ENCODE data around the gene RBX1. TPM values are rescaled to one million over a fixed set of nuclear protein-coding genes. Genes with fewer than 3 reads are reported as not detected.

Gene RBX1
- total and polyA plus RNA-seq, 2 of the 8 experiments (the other 6 are each of a cell fraction or from before 2014, with no cell fraction given): 76.5 to 119 TPM

GRCh38 chr22:40904101-40904500 lies 47.1 kb upstream of the RBX1 start:
- Histone ChIP-seq H4K91ac (replicated peaks; ENCODE audit: insufficient read length, low read length) (no peak overlapping the region), H3K36me3 (ENCODE audit: control insufficient read depth in 2 of 4, insufficient read depth in 4 of 4, low read length in 3 of 4) (peaks cover 0 to 3% (median 0%) of the 10 kb centered on the region in 4 experiments; a peak in 1 of 8 replicates), H3K56ac (replicated peaks; ENCODE audit: insufficient read length, low read depth, low read length) (no peak overlapping the region), H3K9ac (replicated peaks in 1 of 4; ENCODE audit: extremely low read depth in 1 of 4, low read depth in 3 of 4, low read length in 3 of 4) (no peak overlapping the region), H2BK15ac (ENCODE audit: low read length) (no peak overlapping the region), H2BK12ac (ENCODE audit: low read depth, low read length) (no peak overlapping the region), H4K20me1 (replicated peaks in 1 of 2; ENCODE audit: control insufficient read depth in 1 of 2, insufficient read depth in 2 of 2, low read length in 2 of 2) (no peaks in the 10 kb centered on the region), H3K23me2 (ENCODE audit: low read depth, low read length) (no peaks in the 10 kb centered on the region), H3K27me3 (replicated peaks in 1 of 4; ENCODE audit: control insufficient read depth in 3 of 4, extremely low read depth in 1 of 4, insufficient read depth in 3 of 4, low read length in 3 of 4) (no peaks in the 10 kb centered on the region), H3K4ac (replicated peaks; ENCODE audit: insufficient read length, low read depth, low read length) (no peak overlapping the region), H4K8ac (ENCODE audit: extremely low read depth, insufficient read depth, low read length) (no peak overlapping the region), H2AFZ (ENCODE audit: low read length) (no peak overlapping the region), H3K79me1 (ENCODE audit: low read depth, low read length) (no peaks in the 10 kb centered on the region; the same call in 1 of the 2 replicates), H3K23ac (ENCODE audit: insufficient read length) (no peak overlapping the region), H3K79me2 (ENCODE audit: control insufficient read depth in 1 of 2, insufficient read depth in 2 of 2, low read length in 2 of 2) (no peaks in the 10 kb centered on the region), H3K14ac (ENCODE audit: insufficient read length) (no peak overlapping the region), H2AK5ac (ENCODE audit: low read depth, low read length) (no peak overlapping the region), H4K5ac (ENCODE audit: insufficient read length, low read depth, low read length) (no peak overlapping the region), H3K9me3 (ENCODE audit: insufficient read depth in 2 of 2, low read depth in 1 of 2, low read length in 1 of 2) (no peaks in the 10 kb centered on the region), H3K4me3 (ENCODE audit: extremely low read depth in 1 of 4, insufficient read depth in 2 of 4, low read depth in 3 of 4, low read length in 4 of 4) (no peak overlapping the region), H2BK120ac (replicated peaks; ENCODE audit: low read depth, low read length) (no peak overlapping the region), H3K4me1 (replicated peaks in 1 of 4; ENCODE audit: control insufficient read depth in 3 of 4, insufficient read depth in 4 of 4, low read length in 3 of 4) (peaks cover 0 to 2% (median 0%) of the 10 kb centered on the region in 4 experiments; a peak in 1 of 7 replicates), H3K27ac (ENCODE audit: low read depth, low read length) (no peak overlapping the region), H3K18ac (ENCODE audit: extremely low read depth, low read length) (no peak overlapping the region), H2BK20ac (ENCODE audit: low read length) (no peak overlapping the region), H2BK5ac (ENCODE audit: low read depth, low read length) (no peak overlapping the region), H3K4me2 (ENCODE audit: insufficient read depth in 1 of 2, low read depth in 2 of 2, low read length in 2 of 2) (no peak overlapping the region)
- 86% methylated on average over 1 of the region's 1 CpG; no CpG with 5 or more reads in 1 of the 2 experiments for WGBS, 2 experiments (ENCODE audit: extremely low coverage in 1 of 2, insufficient coverage in 1 of 2, insufficient read length in 1 of 2, insufficient replicate concordance in 2 of 2, low coverage in 1 of 2, low lambda C conversion rate in 2 of 2, missing lambda C conversion rate in 1 of 2)
- TF ChIP-seq RFX5 (IDR thresholded peaks at IDR 0.05; ENCODE audit: borderline replicate concordance, low read depth, low read length) (no peak), EZH2 (IDR thresholded peaks at IDR 0.05; ENCODE audit: low read depth, low read length, severe bottlenecking) (no peak), CBX8 (IDR thresholded peaks at IDR 0.05; ENCODE audit: borderline replicate concordance, low read depth, low read length) (no peak), ATF3 (IDR thresholded peaks at IDR 0.05; ENCODE audit: insufficient read depth, low read depth, low read length) (no peak), SRF (IDR thresholded peaks at IDR 0.05; ENCODE audit: low read depth, low read length) (no peak), HDAC2 (IDR thresholded peaks at IDR 0.05; ENCODE audit: borderline replicate concordance in 1 of 2, low read depth in 2 of 2, low read length in 2 of 2) (no peak), POLR2A (IDR thresholded peaks at IDR 0.05; ENCODE audit: control extremely low read depth in 1 of 2, low read depth in 2 of 2, low read length in 2 of 2) (no peak), SAP30 (IDR thresholded peaks at IDR 0.05; ENCODE audit: insufficient read depth, insufficient replicate concordance, low read length) (no peak), KDM4A (IDR thresholded peaks at IDR 0.05; ENCODE audit: low read depth, low read length, severe bottlenecking) (no peak)
- ChIA-PET CTCF (ENCODE audit: partially characterized antibody) (no interaction called here), POLR2A (ENCODE audit: partially characterized antibody) (interaction anchor here (0.8 to 1.0 kb wide), 2 partner anchors 29 to 47 kb away, joined by 3 read pairs; partner anchors contain the start of genes ST13 and XPNPEP3)
- DNase-seq (ENCODE audit: low read depth in 1 of 2, low spot score in 2 of 2) (no peak), FAIRE-seq (no peak)
